ENCODE data around the gene ZNF638.

ZNF638 gene

DNA sequence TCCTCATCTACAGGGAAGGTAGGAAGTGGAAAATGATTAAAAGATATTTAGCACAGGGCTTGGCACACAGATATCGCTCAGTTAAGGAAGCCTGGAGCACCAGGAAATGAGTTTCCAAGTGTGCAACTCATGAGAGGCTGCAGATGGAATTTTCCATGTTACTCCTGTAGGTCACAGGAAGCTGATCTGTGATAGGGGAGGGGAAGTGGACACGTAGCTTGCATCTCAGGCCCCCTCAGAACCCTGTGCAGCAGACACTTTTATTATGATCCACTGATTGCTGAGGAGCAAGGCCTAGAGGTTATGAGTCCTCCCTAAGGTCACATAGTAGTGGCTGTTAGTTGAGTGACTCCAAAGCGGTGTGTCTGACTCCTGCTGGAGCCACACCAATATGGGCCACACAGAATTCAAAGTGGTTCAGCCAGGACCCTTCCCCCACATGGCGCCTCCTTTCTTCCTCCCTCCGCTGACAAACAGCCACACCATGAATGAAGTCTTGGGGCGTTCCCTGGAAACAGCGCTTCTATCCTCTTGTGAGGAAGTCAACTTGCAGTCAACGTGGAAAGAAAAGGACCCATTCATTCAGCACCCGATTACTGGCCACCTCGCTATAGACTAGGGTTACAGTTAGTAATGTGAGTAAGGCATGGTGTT, 143.3 kb downstream of the ZNF638 start:
- ATAC-seq, result no peak
- TF ChIP-seq ESRRG (CRISPR knock-in tag; IDR thresholded peaks at IDR 0.05), result no peak
- TF ChIP-seq ZNF565 (CRISPR knock-in tag; conservative IDR thresholded peaks at IDR 0.05; ENCODE audit: low read depth), result no peak
- TF ChIP-seq ZNF70 (CRISPR knock-in tag; IDR thresholded peaks at IDR 0.05), result no peak
- TF ChIP-seq, protein P1, sequence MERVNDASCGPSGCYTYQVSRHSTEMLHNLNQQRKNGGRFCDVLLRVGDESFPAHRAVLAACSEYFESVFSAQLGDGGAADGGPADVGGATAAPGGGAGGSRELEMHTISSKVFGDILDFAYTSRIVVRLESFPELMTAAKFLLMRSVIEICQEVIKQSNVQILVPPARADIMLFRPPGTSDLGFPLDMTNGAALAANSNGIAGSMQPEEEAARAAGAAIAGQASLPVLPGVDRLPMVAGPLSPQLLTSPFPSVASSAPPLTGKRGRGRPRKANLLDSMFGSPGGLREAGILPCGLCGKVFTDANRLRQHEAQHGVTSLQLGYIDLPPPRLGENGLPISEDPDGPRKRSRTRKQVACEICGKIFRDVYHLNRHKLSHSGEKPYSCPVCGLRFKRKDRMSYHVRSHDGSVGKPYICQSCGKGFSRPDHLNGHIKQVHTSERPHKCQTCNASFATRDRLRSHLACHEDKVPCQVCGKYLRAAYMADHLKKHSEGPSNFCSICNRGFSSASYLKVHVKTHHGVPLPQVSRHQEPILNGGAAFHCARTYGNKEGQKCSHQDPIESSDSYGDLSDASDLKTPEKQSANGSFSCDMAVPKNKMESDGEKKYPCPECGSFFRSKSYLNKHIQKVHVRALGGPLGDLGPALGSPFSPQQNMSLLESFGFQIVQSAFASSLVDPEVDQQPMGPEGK (CRISPR knock-in tag; IDR thresholded peaks at IDR 0.05; ENCODE audit: borderline replicate concordance), result no peak
- TF ChIP-seq ZC3H10 (CRISPR knock-in tag; IDR thresholded peaks at IDR 0.05), result no peak
- TF ChIP-seq RARB (CRISPR knock-in tag; IDR thresholded peaks at IDR 0.05), result no peak
- TF ChIP-seq CSDC2 (CRISPR knock-in tag; IDR thresholded peaks at IDR 0.05), result no peak
- no peak for TF ChIP-seq ZFP3 (CRISPR knock-in tag; IDR thresholded peaks at IDR 0.05)
- TF ChIP-seq ARNTL (CRISPR knock-in tag; IDR thresholded peaks at IDR 0.05; ENCODE audit: borderline replicate concordance, low read depth), result no peak
- no peak for TF ChIP-seq OSR1 (CRISPR knock-in tag; IDR thresholded peaks at IDR 0.05)
- TF ChIP-seq, protein P2, sequence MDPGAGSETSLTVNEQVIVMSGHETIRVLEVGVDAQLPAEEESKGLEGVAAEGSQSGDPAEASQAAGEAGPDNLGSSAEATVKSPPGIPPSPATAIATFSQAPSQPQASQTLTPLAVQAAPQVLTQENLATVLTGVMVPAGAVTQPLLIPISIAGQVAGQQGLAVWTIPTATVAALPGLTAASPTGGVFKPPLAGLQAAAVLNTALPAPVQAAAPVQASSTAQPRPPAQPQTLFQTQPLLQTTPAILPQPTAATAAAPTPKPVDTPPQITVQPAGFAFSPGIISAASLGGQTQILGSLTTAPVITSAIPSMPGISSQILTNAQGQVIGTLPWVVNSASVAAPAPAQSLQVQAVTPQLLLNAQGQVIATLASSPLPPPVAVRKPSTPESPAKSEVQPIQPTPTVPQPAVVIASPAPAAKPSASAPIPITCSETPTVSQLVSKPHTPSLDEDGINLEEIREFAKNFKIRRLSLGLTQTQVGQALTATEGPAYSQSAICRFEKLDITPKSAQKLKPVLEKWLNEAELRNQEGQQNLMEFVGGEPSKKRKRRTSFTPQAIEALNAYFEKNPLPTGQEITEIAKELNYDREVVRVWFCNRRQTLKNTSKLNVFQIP (CRISPR knock-in tag; IDR thresholded peaks at IDR 0.05; ENCODE audit: borderline replicate concordance, low read depth), result no peak
- no peak for TF ChIP-seq ISL1 (CRISPR knock-in tag; IDR thresholded peaks at IDR 0.05)

DNA sequence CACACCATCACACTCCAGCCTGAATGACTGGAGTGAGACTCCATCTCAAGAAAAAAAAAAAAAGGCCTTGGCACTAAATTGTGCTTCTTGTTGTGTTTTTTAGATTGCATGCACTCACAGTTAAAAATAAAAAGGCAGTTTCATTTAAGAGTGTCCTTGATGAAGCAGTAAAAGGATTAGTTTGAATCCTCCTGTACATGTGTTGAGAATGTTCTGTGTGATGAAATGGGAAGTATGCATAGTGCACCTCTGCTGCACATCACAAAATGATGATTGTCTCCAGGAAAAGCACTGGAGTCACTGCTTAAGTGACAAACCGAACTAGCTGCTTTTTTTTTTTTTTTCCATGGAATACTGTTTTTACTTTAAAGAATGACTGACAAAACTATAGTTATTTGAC, 144.9 kb downstream of the ZNF638 start:
- TF ChIP-seq, protein P1 (CRISPR knock-in tag; IDR thresholded peaks at IDR 0.05; ENCODE audit: borderline replicate concordance), result no peak

DNA sequence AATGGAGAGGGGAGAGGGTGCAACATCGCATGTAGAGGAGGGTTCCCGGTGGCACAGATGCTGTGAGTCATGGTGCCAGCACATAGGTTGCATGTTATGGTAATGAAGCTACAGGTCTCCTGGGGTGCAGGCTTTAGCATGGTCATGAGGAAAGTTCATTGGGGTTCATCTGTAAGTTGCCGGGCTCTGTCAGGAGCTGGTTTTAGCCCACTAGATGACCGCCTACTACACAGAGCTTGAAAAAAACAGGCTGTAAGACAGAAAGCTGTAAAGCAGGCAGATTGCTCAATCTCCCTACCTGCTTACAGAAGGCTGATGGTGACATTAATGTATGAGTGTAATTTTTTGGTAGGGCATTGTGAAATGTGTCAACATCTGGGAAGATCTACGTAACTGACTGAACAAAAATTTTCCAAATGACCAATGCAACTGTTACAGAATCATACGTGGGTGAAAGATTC, 145.7 kb downstream of the ZNF638 start:
- ATAC-seq, result no peak
- no peak for TF ChIP-seq ARNTL (CRISPR knock-in tag; IDR thresholded peaks at IDR 0.05; ENCODE audit: borderline replicate concordance, low read depth)
- no peak for TF ChIP-seq ZFP3 (CRISPR knock-in tag; IDR thresholded peaks at IDR 0.05)
- TF ChIP-seq CSDC2 (CRISPR knock-in tag; IDR thresholded peaks at IDR 0.05), result no peak
- TF ChIP-seq OSR1 (CRISPR knock-in tag; IDR thresholded peaks at IDR 0.05), result no peak
- no peak for TF ChIP-seq BACH2 (CRISPR knock-in tag; IDR thresholded peaks at IDR 0.05; ENCODE audit: borderline replicate concordance)
- no peak for TF ChIP-seq PPARA (CRISPR knock-in tag; IDR thresholded peaks at IDR 0.05; ENCODE audit: borderline replicate concordance)
- TF ChIP-seq TOX (CRISPR knock-in tag; IDR thresholded peaks at IDR 0.05; ENCODE audit: borderline replicate concordance), result no peak
- TF ChIP-seq ZFP30 (CRISPR knock-in tag; IDR thresholded peaks at IDR 0.05), result no peak
- TF ChIP-seq, protein P3, sequence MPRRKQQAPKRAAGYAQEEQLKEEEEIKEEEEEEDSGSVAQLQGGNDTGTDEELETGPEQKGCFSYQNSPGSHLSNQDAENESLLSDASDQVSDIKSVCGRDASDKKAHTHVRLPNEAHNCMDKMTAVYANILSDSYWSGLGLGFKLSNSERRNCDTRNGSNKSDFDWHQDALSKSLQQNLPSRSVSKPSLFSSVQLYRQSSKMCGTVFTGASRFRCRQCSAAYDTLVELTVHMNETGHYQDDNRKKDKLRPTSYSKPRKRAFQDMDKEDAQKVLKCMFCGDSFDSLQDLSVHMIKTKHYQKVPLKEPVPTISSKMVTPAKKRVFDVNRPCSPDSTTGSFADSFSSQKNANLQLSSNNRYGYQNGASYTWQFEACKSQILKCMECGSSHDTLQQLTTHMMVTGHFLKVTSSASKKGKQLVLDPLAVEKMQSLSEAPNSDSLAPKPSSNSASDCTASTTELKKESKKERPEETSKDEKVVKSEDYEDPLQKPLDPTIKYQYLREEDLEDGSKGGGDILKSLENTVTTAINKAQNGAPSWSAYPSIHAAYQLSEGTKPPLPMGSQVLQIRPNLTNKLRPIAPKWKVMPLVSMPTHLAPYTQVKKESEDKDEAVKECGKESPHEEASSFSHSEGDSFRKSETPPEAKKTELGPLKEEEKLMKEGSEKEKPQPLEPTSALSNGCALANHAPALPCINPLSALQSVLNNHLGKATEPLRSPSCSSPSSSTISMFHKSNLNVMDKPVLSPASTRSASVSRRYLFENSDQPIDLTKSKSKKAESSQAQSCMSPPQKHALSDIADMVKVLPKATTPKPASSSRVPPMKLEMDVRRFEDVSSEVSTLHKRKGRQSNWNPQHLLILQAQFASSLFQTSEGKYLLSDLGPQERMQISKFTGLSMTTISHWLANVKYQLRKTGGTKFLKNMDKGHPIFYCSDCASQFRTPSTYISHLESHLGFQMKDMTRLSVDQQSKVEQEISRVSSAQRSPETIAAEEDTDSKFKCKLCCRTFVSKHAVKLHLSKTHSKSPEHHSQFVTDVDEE (CRISPR knock-in tag; IDR thresholded peaks at IDR 0.05), result no peak
- TF ChIP-seq, protein P4, sequence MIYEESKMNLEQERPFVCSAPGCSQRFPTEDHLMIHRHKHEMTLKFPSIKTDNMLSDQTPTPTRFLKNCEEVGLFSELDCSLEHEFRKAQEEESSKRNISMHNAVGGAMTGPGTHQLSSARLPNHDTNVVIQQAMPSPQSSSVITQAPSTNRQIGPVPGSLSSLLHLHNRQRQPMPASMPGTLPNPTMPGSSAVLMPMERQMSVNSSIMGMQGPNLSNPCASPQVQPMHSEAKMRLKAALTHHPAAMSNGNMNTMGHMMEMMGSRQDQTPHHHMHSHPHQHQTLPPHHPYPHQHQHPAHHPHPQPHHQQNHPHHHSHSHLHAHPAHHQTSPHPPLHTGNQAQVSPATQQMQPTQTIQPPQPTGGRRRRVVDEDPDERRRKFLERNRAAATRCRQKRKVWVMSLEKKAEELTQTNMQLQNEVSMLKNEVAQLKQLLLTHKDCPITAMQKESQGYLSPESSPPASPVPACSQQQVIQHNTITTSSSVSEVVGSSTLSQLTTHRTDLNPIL (CRISPR knock-in tag; IDR thresholded peaks at IDR 0.05; ENCODE audit: low read depth), result no peak
- no peak for TF ChIP-seq ISL1 (CRISPR knock-in tag; IDR thresholded peaks at IDR 0.05)
- no peak for TF ChIP-seq SNAI2 (CRISPR knock-in tag; IDR thresholded peaks at IDR 0.05)

More for the DNA sequence above, 144.9 kb downstream of the ZNF638 start:
- ATAC-seq, result no peak
